GM12891 (cell line): ENCODE results near the gene CCDC194.

Experiments
- POLR2A ChIP-seq: IDR thresholded peaks from 2 replicates; pipeline ENCODE4 v1.6.1; 2011; ENCODE audit warnings: low read depth, low read length, control low read depth
- POLR2AphosphoS5 ChIP-seq: IDR thresholded peaks from 2 replicates; pipeline ENCODE4 v1.6.1; 2011; ENCODE audit warnings: low read depth, low read length, control low read depth
- TAF1 ChIP-seq: IDR thresholded peaks from 2 replicates; pipeline ENCODE4 v1.6.1; 2011; ENCODE audit warnings: low read depth, low read length, control low read depth

DNA sequence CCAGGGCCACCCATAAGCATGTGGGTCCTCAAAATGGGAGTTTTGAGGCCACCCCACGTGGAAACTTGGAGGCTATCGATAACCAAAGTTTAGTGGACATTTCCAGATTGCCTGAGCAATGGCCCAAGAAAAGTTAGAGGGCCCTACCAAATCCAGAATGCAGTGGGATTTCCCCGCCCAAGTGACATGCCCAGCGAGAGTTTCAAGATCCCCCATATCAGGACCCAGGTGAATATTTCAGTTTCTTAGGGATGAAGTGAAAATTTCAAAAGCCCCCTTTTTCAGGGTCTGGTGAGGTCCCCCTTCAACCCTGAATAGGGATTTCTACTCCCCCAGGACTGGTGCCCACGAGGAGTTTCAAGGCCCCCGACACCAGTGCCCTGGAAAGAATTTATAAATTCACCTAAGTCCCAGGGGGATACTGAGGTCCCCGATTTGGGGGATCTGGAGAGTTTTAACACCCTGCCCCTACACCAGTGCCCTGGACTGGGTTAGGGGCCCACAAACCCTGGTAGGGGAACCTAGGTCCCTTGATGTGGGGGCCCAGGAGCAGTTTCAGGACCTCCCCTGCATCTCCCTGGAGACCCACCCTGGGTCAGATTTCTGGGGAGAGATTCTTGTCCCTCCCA, 10.7 kb upstream of the CCDC194 start:
- TF ChIP-seq POLR2AphosphoS5 (no peak), POLR2A (no peak), TAF1 (no peak)
